GM18526 (cell line): ENCODE measurements around the gene NEURL1B.

Source experiments
- POLR2A ChIP-seq: IDR thresholded peaks from 3 replicates; pipeline ENCODE4 v1.6.1; 2011; ENCODE audit not compliant: insufficient read length; ENCODE audit errors: extremely low read depth

Gene NEURL1B

GRCh38 chr5:172659909-172660628, 19.0 kb downstream of the NEURL1B start:
- no peak for TF ChIP-seq POLR2A

DNA sequence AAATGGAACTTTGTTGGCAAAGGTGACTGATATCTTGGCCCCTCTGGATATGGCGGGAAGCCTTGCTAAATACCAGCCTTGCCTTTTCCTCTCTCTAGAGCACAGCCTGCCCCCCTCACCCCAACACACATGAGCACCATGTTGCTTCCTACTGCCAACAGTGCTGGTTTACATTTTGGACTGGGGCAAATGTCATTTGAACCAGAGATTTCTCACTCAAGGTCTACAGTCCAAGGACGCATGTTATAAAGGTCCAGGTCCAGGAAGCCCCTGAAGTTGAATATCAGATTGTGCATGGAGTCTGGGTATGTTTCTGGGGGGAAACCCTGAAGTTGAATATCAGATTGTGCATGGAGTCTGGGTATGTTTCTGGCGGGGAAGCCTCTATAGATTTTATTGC, 19.9 kb downstream of the NEURL1B start:
- no peak for TF ChIP-seq POLR2A

- TF ChIP-seq POLR2A, result no peak
Measured at GRCh38 chr5:172661526-172661925, 20.5 kb downstream of the NEURL1B start.

- no peak for TF ChIP-seq POLR2A
Measured at GRCh38 chr5:172662596-172662995, 21.5 kb downstream of the NEURL1B start.

GRCh38 chr5:172664018-172664417, 23.0 kb downstream of the NEURL1B start:
- TF ChIP-seq POLR2A, result no peak

DNA sequence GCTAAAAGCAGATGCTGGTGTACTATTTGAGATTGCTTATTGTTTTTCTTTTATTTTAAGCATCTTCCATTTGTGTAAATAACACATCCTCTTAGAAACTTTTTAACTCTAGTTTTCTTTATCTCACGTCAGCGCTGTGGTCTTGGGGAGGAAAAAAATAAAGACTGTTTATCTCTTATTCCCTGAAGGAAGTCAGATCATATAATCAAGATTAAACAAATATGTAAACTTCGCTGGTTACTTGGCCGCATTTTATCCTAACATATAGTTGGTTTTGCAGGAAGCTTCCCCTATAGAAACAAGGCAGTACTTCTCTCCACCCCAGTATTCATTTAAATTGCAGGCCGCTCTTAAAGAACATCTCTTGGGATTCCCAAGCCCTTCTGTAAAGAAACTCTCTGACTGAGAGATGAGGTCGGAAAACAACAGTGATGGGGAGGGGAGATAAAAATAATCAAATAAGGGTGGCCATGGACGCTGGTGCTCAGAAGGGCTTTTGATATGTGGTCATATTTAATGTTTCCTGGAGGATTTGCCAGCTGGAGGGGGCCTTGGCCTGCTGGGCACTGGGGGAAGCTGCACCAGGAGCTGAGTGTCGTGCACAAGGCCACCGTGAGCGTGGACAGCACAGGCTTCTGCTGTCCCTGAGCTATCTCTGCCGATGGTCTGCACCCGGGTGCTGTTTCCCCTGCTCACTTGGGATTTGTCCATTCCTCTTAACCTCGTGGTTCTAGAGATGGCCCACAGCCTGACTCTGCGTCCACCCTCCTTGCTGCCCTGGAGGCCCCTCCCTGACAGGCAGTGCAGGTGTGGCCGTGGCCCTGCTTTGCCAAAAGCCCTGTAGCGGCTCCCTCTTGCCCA, 23.8 kb downstream of the NEURL1B start:
- no peak for TF ChIP-seq POLR2A

- no peak for TF ChIP-seq POLR2A
Measured at GRCh38 chr5:172666251-172666650, 25.2 kb downstream of the NEURL1B start.

DNA sequence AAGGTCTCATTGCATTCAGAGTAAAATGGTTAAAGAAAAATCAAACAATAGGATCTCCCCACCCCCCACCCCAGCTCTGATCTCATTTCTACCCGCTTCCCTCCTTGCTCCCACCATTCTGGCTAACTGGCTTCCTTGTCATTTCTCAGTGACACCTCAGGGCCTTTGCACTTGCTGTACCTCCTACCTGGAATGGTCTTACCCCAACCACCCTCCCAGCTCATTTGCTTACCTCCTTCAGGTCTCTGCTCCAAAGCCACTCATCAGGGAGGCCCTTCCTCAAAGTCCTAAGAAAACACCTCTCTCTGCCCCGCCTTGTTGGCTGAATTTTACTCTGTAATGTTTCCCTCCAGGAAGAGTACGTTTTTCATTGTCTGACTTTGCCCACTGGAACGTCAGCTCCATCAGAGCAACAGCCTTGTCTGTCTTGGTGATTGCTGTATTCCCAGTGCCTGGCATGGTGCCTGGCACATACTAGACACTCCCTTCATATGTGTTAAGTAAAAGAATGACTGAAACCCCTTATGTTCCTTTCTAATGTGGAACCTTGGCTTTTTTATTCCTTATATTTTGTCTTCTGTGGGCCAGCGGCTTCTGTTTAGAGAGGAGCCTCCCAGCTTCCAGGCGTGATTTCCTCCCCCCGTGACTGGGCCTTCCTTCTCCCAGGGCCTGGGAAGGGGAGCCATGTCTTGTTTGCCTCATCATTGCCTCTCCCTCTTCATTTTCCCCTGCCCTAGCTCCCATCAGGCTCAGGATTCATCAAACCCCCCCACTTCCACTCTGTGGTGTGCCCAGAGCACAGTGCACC, 26.9 kb downstream of the NEURL1B start:
- TF ChIP-seq POLR2A, result no peak

GRCh38 chr5:172668594-172669071, 27.6 kb downstream of the NEURL1B start:
- no peak for TF ChIP-seq POLR2A

DNA sequence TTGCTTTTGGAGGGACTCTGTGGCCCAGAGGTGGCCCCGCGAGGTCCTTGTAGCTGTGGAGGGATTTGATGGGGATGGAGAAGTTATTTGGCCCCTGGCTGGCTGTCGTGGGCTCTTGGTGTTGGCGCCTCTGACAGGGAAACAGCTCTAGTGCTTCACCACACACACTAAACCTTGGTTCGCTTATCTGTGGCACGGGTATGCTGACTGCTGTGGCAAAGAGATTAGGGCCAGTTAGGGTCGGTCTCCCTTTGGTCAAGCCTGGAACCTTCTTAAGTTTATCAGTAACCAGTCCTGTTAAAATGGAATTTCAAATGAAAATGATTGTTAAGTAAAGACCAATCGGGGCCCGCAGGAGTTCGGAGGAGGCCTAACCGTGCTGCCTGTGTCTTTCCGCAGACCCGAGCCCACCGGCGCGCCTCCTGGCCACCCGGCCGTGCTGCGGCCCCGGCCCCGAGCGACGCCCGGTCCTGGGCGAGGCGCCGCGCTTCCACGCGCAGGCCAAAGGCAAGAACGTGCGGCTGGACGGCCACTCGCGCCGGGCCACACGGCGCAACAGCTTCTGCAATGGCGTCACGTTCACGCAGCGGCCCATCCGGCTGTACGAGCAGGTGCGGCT, 28.4 kb downstream of the NEURL1B start:
- TF ChIP-seq POLR2A, result no peak

- no peak for TF ChIP-seq POLR2A
Measured at GRCh38 chr5:172670005-172670402, 28.9 kb downstream of the NEURL1B start.

- no peak for TF ChIP-seq POLR2A
Measured at GRCh38 chr5:172670444-172670843, 29.4 kb downstream of the NEURL1B start.

DNA sequence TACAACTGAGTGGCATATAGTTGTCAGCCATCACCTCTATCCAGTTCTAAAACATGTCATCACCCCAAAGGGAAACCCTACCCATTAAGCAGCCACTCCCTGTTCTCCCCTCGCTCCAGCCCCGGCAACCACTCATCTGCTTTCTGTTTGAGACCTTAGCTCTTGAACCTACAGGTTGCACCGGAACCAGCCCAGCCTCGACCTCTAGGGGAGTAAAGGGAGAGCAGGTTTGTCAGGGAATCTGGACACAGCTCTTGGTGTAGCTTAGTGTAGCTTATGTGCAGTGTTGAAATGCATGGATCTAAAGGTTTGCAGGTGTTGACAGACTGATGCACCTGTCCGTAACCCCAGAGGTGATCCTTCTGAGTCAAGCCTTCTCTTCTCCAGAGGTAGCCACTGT, 30.0 kb downstream of the NEURL1B start:
- no peak for TF ChIP-seq POLR2A

- no peak for TF ChIP-seq POLR2A
Measured at GRCh38 chr5:172672681-172673080, 31.6 kb downstream of the NEURL1B start.

DNA sequence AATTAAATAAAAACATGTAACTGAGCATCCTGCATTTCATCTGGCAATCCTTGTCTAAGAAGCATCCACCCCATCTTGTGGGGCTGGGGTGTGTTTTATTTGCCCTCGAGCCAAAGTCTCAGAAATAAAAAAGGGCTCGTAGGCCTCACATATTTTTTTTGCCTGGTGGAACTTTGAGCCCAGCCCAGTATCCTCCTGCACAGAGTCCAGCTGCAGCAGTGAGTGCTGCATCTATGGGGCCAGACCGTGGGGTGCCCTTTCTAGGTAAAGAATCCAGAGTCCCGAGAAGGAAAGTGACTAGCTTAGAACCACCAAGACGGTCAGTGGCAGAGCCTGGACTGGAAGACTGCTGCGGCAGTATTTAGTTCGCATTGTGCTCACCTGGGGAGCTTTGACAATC, 33.1 kb downstream of the NEURL1B start:
- TF ChIP-seq POLR2A, result no peak
